ENCODE measurements around the gene TMEM121. TPM values are rescaled to one million over a fixed set of nuclear protein-coding genes. Genes with fewer than 3 reads are reported as not detected.

TMEM121 gene
- total and polyA plus RNA-seq, 2 of the 8 experiments (the other 6 are each of a cell fraction or from before 2014, with no cell fraction given), result 1.9 TPM; not detected in 1

DNA sequence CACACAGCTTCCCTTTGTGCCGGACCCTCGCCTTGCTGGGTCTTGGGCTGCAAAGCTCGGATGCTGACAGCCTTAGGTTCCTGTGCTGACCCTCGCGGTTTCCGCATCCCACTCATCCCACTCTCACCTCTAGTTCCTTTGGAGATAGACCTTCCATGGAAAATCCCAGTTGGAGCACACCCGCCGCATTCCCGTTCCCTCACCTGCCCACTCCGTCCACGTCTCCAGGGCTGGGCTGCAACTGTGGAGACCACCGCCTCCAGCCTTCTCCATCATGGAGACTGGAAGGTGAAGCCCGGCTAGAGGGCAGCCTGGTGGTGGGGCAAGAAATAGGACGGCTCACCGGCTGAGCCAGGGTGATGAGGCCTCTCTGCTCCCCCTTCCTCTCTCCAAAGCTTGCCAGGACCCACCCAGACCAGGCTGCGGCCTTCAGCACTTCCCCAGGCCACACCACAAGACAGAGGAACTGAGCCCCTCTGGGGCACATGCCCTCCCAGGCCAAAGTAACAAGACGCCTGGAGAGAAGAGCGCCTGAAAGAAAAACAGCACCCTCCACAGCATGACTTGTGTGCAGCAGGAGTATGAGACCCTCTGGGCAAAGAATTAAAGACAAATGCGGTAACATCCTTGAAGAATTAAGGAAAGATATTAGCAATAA lies 15.0 kb downstream of the TMEM121 start:
- FAIRE-seq (no peak), DNase-seq (ENCODE audit: low read depth in 1 of 2, low spot score in 2 of 2) (no peak)
- H3K9me3 ChIP-seq (ENCODE audit: insufficient read depth in 2 of 2, low read depth in 1 of 2, low read length in 1 of 2), result peaks cover 20 to 78% of the 10 kb centered on the region in 2 experiments
- no peak overlapping the region for H3K23ac ChIP-seq (ENCODE audit: insufficient read length)
- H4K8ac ChIP-seq (ENCODE audit: extremely low read depth, insufficient read depth, low read length), result no peak overlapping the region
- ChIA-PET CTCF (ENCODE audit: partially characterized antibody) (no interaction called here), POLR2A (ENCODE audit: partially characterized antibody) (no interaction called here)
- H2BK120ac ChIP-seq (replicated peaks; ENCODE audit: low read depth, low read length), result no peak overlapping the region
- no peaks in the 10 kb centered on the region; a peak in 1 of 7 replicates for H3K27me3 ChIP-seq (replicated peaks in 1 of 4; ENCODE audit: control insufficient read depth in 3 of 4, extremely low read depth in 1 of 4, insufficient read depth in 3 of 4, low read length in 3 of 4)
- H3K4me3 ChIP-seq (ENCODE audit: extremely low read depth in 1 of 4, insufficient read depth in 2 of 4, low read depth in 3 of 4, low read length in 4 of 4), result no peak overlapping the region
- no peaks in the 10 kb centered on the region for H3K79me1 ChIP-seq (ENCODE audit: low read depth, low read length)
- no peak overlapping the region for H2BK5ac ChIP-seq (ENCODE audit: low read depth, low read length)
- H3K23me2 ChIP-seq (ENCODE audit: low read depth, low read length), result no peaks in the 10 kb centered on the region
- no peak overlapping the region for H3K14ac ChIP-seq (ENCODE audit: insufficient read length)
- no peaks in the 10 kb centered on the region for H3K79me2 ChIP-seq (ENCODE audit: control insufficient read depth in 1 of 2, insufficient read depth in 2 of 2, low read length in 2 of 2)
- no peaks in the 10 kb centered on the region for H3K4me1 ChIP-seq (replicated peaks in 1 of 4; ENCODE audit: control insufficient read depth in 3 of 4, insufficient read depth in 4 of 4, low read length in 3 of 4)
- no peak overlapping the region for H4K5ac ChIP-seq (ENCODE audit: insufficient read length, low read depth, low read length)
- no peaks in the 10 kb centered on the region for H4K20me1 ChIP-seq (replicated peaks in 1 of 2; ENCODE audit: control insufficient read depth in 1 of 2, insufficient read depth in 2 of 2, low read length in 2 of 2)
- H3K9ac ChIP-seq (replicated peaks in 1 of 4; ENCODE audit: extremely low read depth in 1 of 4, low read depth in 3 of 4, low read length in 3 of 4), result no peak overlapping the region
- 84% methylated on average over 19 of the region's 19 CpGs; no CpG with 5 or more reads in 1 of the 2 experiments for WGBS, 2 experiments (ENCODE audit: extremely low coverage in 1 of 2, insufficient coverage in 1 of 2, insufficient read length in 1 of 2, insufficient replicate concordance in 2 of 2, low coverage in 1 of 2, low lambda C conversion rate in 2 of 2, missing lambda C conversion rate in 1 of 2)
- H2AFZ ChIP-seq (ENCODE audit: low read length), result no peak overlapping the region
- no peak overlapping the region for H3K18ac ChIP-seq (ENCODE audit: extremely low read depth, low read length)
- no peaks in the 10 kb centered on the region for H3K36me3 ChIP-seq (ENCODE audit: control insufficient read depth in 2 of 4, insufficient read depth in 4 of 4, low read length in 3 of 4)
- no peak overlapping the region for H3K4ac ChIP-seq (replicated peaks; ENCODE audit: insufficient read length, low read depth, low read length)
- H4K91ac ChIP-seq (replicated peaks; ENCODE audit: insufficient read length, low read length), result no peak overlapping the region
- no peak overlapping the region for H2BK12ac ChIP-seq (ENCODE audit: low read depth, low read length)
- no peak overlapping the region for H3K56ac ChIP-seq (replicated peaks; ENCODE audit: insufficient read length, low read depth, low read length)
- no peak overlapping the region for H3K4me2 ChIP-seq (ENCODE audit: insufficient read depth in 1 of 2, low read depth in 2 of 2, low read length in 2 of 2)
- H2BK20ac ChIP-seq (ENCODE audit: low read length), result no peak overlapping the region
- no peak overlapping the region for H3K27ac ChIP-seq (ENCODE audit: low read depth, low read length)
- H2AK5ac ChIP-seq (ENCODE audit: low read depth, low read length), result no peak overlapping the region
- H2BK15ac ChIP-seq (ENCODE audit: low read length), result no peak overlapping the region
- TF ChIP-seq KDM1A (IDR thresholded peaks at IDR 0.05; ENCODE audit: borderline replicate concordance, low read length) (no peak), CBX5 (IDR thresholded peaks at IDR 0.05; ENCODE audit: low read depth, low read length) (no peak), TAF7 (optimal IDR thresholded peaks at IDR 0.05; ENCODE audit: borderline replicate concordance, low read depth, low read length) (no peak), POLR2AphosphoS5 (IDR thresholded peaks at IDR 0.05; ENCODE audit: low read depth, low read length) (no peak), RBBP5 (IDR thresholded peaks at IDR 0.05; ENCODE audit: borderline replicate concordance, low read depth, low read length) (no peak), USF2 (IDR thresholded peaks at IDR 0.05; ENCODE audit: low read length) (no peak), BCL11A (IDR thresholded peaks at IDR 0.05; ENCODE audit: low read depth in 2 of 2, low read length in 2 of 2) (no peak), EZH2 (IDR thresholded peaks at IDR 0.05; ENCODE audit: low read depth, low read length, severe bottlenecking) (no peak), POU5F1 (IDR thresholded peaks at IDR 0.05; ENCODE audit: low read depth, low read length) (no peak)
- TF ChIP-seq, protein P1, sequence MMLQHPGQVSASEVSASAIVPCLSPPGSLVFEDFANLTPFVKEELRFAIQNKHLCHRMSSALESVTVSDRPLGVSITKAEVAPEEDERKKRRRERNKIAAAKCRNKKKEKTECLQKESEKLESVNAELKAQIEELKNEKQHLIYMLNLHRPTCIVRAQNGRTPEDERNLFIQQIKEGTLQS (IDR thresholded peaks at IDR 0.05; ENCODE audit: insufficient read depth, low read depth, low read length), result no peak

Data from H1 (cell line).